Transverse colon (tissue), 4 donors: ENCODE measurements around the gene KIZ. TPM values are rescaled to one million over a fixed set of nuclear protein-coding genes. Genes with fewer than 3 reads are reported as not detected.

Source experiments
- DNase-seq: peaks from one replicate; pipeline ENCODE4 v3.0.0-alpha.2; 2019
- H3K27ac ChIP-seq, 4 donors: fragments of 200-600 bp; sonication (generic); 2 replicates each; pipeline ENCODE4 v1.5.1; 2016 to 2018; ENCODE audit warnings: inconsistent platforms in 4 of 4
- H3K27me3 ChIP-seq: fragments of 200-600 bp; sonication (generic); 2 replicates; pipeline ENCODE4 v1.5.1; 2017; ENCODE audit warnings: inconsistent platforms
- H3K36me3 ChIP-seq, 4 donors: fragments of 200-600 bp; sonication (generic); 2 replicates each; pipeline ENCODE4 v1.5.1; 2017 to 2019; ENCODE audit warnings: inconsistent platforms in 4 of 4
- H3K4me1 ChIP-seq, 4 donors: fragments of 200-600 bp; sonication (generic); 2 replicates each; pipeline ENCODE4 v1.5.1; 2017 to 2020; ENCODE audit warnings: inconsistent platforms in 4 of 4
- H3K4me3 ChIP-seq, 4 donors: fragments of 200-600 bp; sonication (generic); 1 replicate in 1 of 4; 2 replicates in 3 of 4; pipeline versions ENCODE4 v1.5.1 to v1.6.1; 2017 to 2019; ENCODE audit warnings: inconsistent platforms in 4 of 4
- H3K9me3 ChIP-seq, 2 donors: fragments of 200-600 bp; sonication (generic); 2 replicates each; pipeline ENCODE4 v1.5.1; 2017 to 2019; ENCODE audit warnings: inconsistent platforms in 2 of 2
- CTCF ChIP-seq, 5 experiments: fragments of 200-600 bp in 3 of 5; fragments of 450-650 bp in 2 of 5; sonication (generic) in 3 of 5; IDR thresholded peaks; 1 replicate in 2 of 5; 2 replicates in 3 of 5; pipeline ENCODE4 v1.5.1; 2016 to 2017; ENCODE audit warnings: antibody characterized with exemption in 5 of 5, inconsistent platforms in 3 of 5, mild to moderate bottlenecking in 2 of 5, moderate library complexity in 1 of 5
- EP300 ChIP-seq: sonication (generic); formaldehyde crosslinking; IDR thresholded peaks from one replicate; pipeline ENCODE4 v1.6.1; 2017; ENCODE audit warnings: antibody characterized with exemption, low read depth
- POLR2A ChIP-seq: fragments of 450-650 bp; IDR thresholded peaks from one replicate; pipeline ENCODE4 v1.6.1; 2016; ENCODE audit warnings: antibody characterized with exemption, mild to moderate bottlenecking, moderate library complexity
- POLR2AphosphoS5 ChIP-seq, 3 donors: sonication (generic); formaldehyde crosslinking; IDR thresholded peaks; one replicate each; pipeline ENCODE4 v1.6.1; 2016; ENCODE audit warnings: antibody characterized with exemption in 3 of 3
- WGBS, 2 donors: methylation state at CpG; one replicate each; pipeline ENCODE4 v1.1.5; 2018; ENCODE audit warnings: low coverage in 1 of 2; 5-methylcytosine and 5-hydroxymethylcytosine counted together
- in situ Hi-C, 4 donors: fragments of 200-750 bp; cut with MboI; loops; one replicate each; pipeline versions ENCODE4 v1.15.0 to v1.15.1; 2017; ENCODE audit warnings: low sequenced_read_pairs in 3 of 4, low pct_ligation_motif_present in 1 of 4, low pct_unique_long_range_greater_than_20kb in 1 of 4
- intact Hi-C: fragments of 100-400 bp; cut with DNase I; formaldehyde crosslinking; loops from one replicate; pipeline ENCODE4 v1.15.1; 2023; ENCODE audit warnings: low total_unique reads
- total RNA-seq, 4 donors: library from RNA; depleted of rRNA; stranded (reverse); fragments of >200 nt; gene quantifications; one replicate each; pipeline ENCODE4 v1.1.0, GENCODE V29; 2016

The KIZ gene
- total RNA-seq, 4 donors from 2014 or later, result 24.3 to 95.9 (median 36.9) TPM

GRCh38 chr20:21203088-21203656 is 77.3 kb downstream of the KIZ start:
- H3K27ac ChIP-seq, result no peak overlapping the region
- intact Hi-C loops, result no loop called here
- TF ChIP-seq EP300, result no peak
- TF ChIP-seq CTCF (IDR thresholded peaks at IDR 0.05), result no peak
- no peak for TF ChIP-seq POLR2AphosphoS5 (IDR thresholded peaks at IDR 0.05)
- TF ChIP-seq POLR2A, result no peak
- H3K4me3 ChIP-seq, result no peak overlapping the region
- peaks cover 0 to 9% (median 0%) of the 10 kb centered on the region in 4 donors for H3K36me3 ChIP-seq
- no peaks in the 10 kb centered on the region for H3K9me3 ChIP-seq
- DNase-seq, result no peak
- in situ Hi-C loops, result no loop called here
- WGBS, 2 donors, result 87 to 92% methylated on average over 4 of the region's 4 CpGs
- H3K4me1 ChIP-seq, result no peaks in the 10 kb centered on the region
- H3K27me3 ChIP-seq, result no peaks in the 10 kb centered on the region

- Histone ChIP-seq H3K27me3 (no peaks in the 10 kb centered on the region), H3K9me3 (no peaks in the 10 kb centered on the region), H3K4me3 (no peak overlapping the region), H3K36me3 (peaks cover 0 to 9% (median 0%) of the 10 kb centered on the region in 4 donors), H3K27ac (no peak overlapping the region), H3K4me1 (no peaks in the 10 kb centered on the region)
- in situ Hi-C loops, result no loop called here
- TF ChIP-seq POLR2AphosphoS5 (IDR thresholded peaks at IDR 0.05), result no peak
- no peak for TF ChIP-seq CTCF (IDR thresholded peaks at IDR 0.05)
- TF ChIP-seq EP300, result no peak
- TF ChIP-seq POLR2A, result no peak
- intact Hi-C loops, result no loop called here
- DNase-seq, result no peak
- 88% methylated on average over 3 of the region's 3 CpGs; no CpG with 5 or more reads in 1 of the 2 donors for WGBS, 2 donors
These were observed 80.7 kb downstream of the KIZ start for GRCh38 chr20:21206584-21206983.

- Histone ChIP-seq H3K4me1 (no peaks in the 10 kb centered on the region), H3K27ac (no peak overlapping the region), H3K27me3 (no peaks in the 10 kb centered on the region), H3K9me3 (no peaks in the 10 kb centered on the region), H3K4me3 (no peak overlapping the region), H3K36me3 (peaks cover 0 to 9% (median 0%) of the 10 kb centered on the region in 4 donors)
- DNase-seq, result no peak
- in situ Hi-C loops, result no loop called here
- no peak for TF ChIP-seq CTCF (IDR thresholded peaks at IDR 0.05)
- TF ChIP-seq EP300, result no peak
- no peak for TF ChIP-seq POLR2AphosphoS5 (IDR thresholded peaks at IDR 0.05)
- no peak for TF ChIP-seq POLR2A
- intact Hi-C loops, result no loop called here
- 75 to 79% methylated on average over 3 of the region's 3 CpGs for WGBS, 2 donors
These were observed 83.1 kb downstream of the KIZ start for GRCh38 chr20:21208999-21209398.

GRCh38 chr20:21209668-21210067 is 83.8 kb downstream of the KIZ start:
- Histone ChIP-seq H3K27ac (no peak overlapping the region), H3K36me3 (peaks cover 0 to 9% (median 0%) of the 10 kb centered on the region in 4 donors), H3K9me3 (no peaks in the 10 kb centered on the region), H3K4me3 (no peak overlapping the region), H3K27me3 (no peaks in the 10 kb centered on the region), H3K4me1 (no peaks in the 10 kb centered on the region)
- intact Hi-C loops (loop anchor here (2.0 kb wide), 1 partner anchor 29 kb away; no protein-coding TSS in a partner anchor), in situ Hi-C loops (no loop called here)
- no peak for TF ChIP-seq CTCF (IDR thresholded peaks at IDR 0.05)
- TF ChIP-seq POLR2AphosphoS5 (IDR thresholded peaks at IDR 0.05), result no peak
- no peak for TF ChIP-seq POLR2A
- TF ChIP-seq EP300, result no peak
- 98 to 100% methylated on average over 1 of the region's 1 CpG for WGBS, 2 donors
- DNase-seq, result no peak
